ENCODE data around the gene NOP56.
"Not testable (repeated sequence)": the region's sequence is repeated elsewhere in the genome, so short reads cannot be mapped to it uniquely, and the experiment has no call there.

Gene NOP56

GRCh38 chr20:2690213-2690612, 37.8 kb downstream of the NOP56 start:
- no peak for DNase-seq

GRCh38 chr20:2690718-2691117, 38.3 kb downstream of the NOP56 start:
- no peak for DNase-seq

- no peak for DNase-seq
Measured at GRCh38 chr20:2691127-2691526, 38.7 kb downstream of the NOP56 start.

- no peak for DNase-seq
Measured at GRCh38 chr20:2691663-2692035, 39.2 kb downstream of the NOP56 start.

- no peak for DNase-seq
Measured at GRCh38 chr20:2692036-2692885, 39.8 kb downstream of the NOP56 start, which contains the start of gene EBF4. TSS of gene EBF4 (plus strand) at chr20:2692780. CDS start at chr20:2693646, 866 bp downstream.

GRCh38 chr20:2692886-2693285, 40.5 kb downstream of the NOP56 start:
- no peak for DNase-seq

- DNase-seq = no peak
Measured at GRCh38 chr20:2693286-2694007, 41.0 kb downstream of the NOP56 start.

GRCh38 chr20:2694008-2694471, 41.6 kb downstream of the NOP56 start:
- DNase-seq = no peak

GRCh38 chr20:2694519-2694918, 42.1 kb downstream of the NOP56 start:
- no peak for DNase-seq

- no peak for DNase-seq
Measured at GRCh38 chr20:2695206-2695983, 43.0 kb downstream of the NOP56 start.

GRCh38 chr20:2695984-2696525, 43.6 kb downstream of the NOP56 start:
- DNase-seq = not testable (repeated sequence)

GRCh38 chr20:2696646-2697045, 44.2 kb downstream of the NOP56 start:
- no peak for DNase-seq

GRCh38 chr20:2697768-2698167, 45.3 kb downstream of the NOP56 start:
- DNase-seq = no peak

GRCh38 chr20:2698186-2698817, 45.9 kb downstream of the NOP56 start:
- no peak for DNase-seq

GRCh38 chr20:2698912-2699311, 46.5 kb downstream of the NOP56 start:
- no peak for DNase-seq

- no peak for DNase-seq
Measured at GRCh38 chr20:2699775-2700413, 47.5 kb downstream of the NOP56 start.

- no peak for DNase-seq
Measured at GRCh38 chr20:2700913-2701620, 48.6 kb downstream of the NOP56 start.

GRCh38 chr20:2701671-2702081, 49.2 kb downstream of the NOP56 start:
- no peak for DNase-seq

- no peak for DNase-seq
Measured at GRCh38 chr20:2703716-2704475, 51.5 kb downstream of the NOP56 start.

- DNase-seq = no peak
Measured at GRCh38 chr20:2705931-2706645, 53.7 kb downstream of the NOP56 start.

Measured in NCI-H2107 (cell line).